ENCODE data around the gene FCRL4. TPM values are rescaled to one million over a fixed set of nuclear protein-coding genes. Genes with fewer than 3 reads are reported as not detected.

Gene FCRL4
- total and polyA plus RNA-seq, 2 donors (not counting 1 experiment from before 2014, with no cell fraction given) = 0.09 to 0.30 TPM

GRCh38 chr1:157596384-157596783 lies 1.5 kb downstream of the FCRL4 start:
- ATAC-seq (ENCODE audit: low read depth) (no peak), DNase-seq (no peak)
- Histone ChIP-seq H3K79me2 (ENCODE audit: control insufficient read depth, insufficient read depth, low read length) (no peaks in the 10 kb centered on the region), H3K9ac (ENCODE audit: low read length) (no peak overlapping the region), H3K27me3 (replicated peaks in 1 of 4; ENCODE audit: control extremely low read depth in 1 of 4, control insufficient read depth in 3 of 4, insufficient read depth in 4 of 4, low read length in 3 of 4) (peaks cover 0 to 22% (median 8%) of the 10 kb centered on the region in 4 experiments), H3K4me2 (replicated peaks; ENCODE audit: low read depth, low read length, poor library complexity, severe bottlenecking) (peak overlapping the region; percentile 45), H2AFZ (ENCODE audit: insufficient read depth, low read depth, low read length, poor library complexity, severe bottlenecking) (no peak overlapping the region), H3K4me1 (ENCODE audit: control insufficient read depth in 2 of 2, insufficient read depth in 2 of 2, low read length in 2 of 2) (peaks cover 38 to 41% of the 10 kb centered on the region in 2 donors), H3K27ac (ENCODE audit: low read length in 2 of 2) (no peak overlapping the region), H3K9me3 (ENCODE audit: control extremely low read depth in 1 of 3, control insufficient read depth in 2 of 3, insufficient read depth in 1 of 3, low read length in 2 of 3) (no peaks in the 10 kb centered on the region), H3K4me3 (ENCODE audit: control extremely low read depth in 1 of 5, extremely low read depth in 1 of 5, insufficient read depth in 1 of 5, low read depth in 2 of 5, low read length in 4 of 5) (no peak overlapping the region), H4K20me1 (ENCODE audit: control insufficient read depth, insufficient read depth, low read length, poor library complexity, severe bottlenecking) (no peaks in the 10 kb centered on the region), H3K36me3 (replicated peaks in 1 of 2; ENCODE audit: control extremely low read depth in 1 of 2, control insufficient read depth in 1 of 2, extremely low read depth in 1 of 2, insufficient read depth in 2 of 2, low read length in 1 of 2) (no peaks in the 10 kb centered on the region)
- ChIA-PET POLR2A (interaction anchor here (1.6 kb wide), 1 partner anchor 10 kb away, joined by 4 read pairs; no protein-coding TSS in a partner anchor), CTCF (interaction anchor here (0.8 to 3.4 kb wide), 7 partner anchors 10 to 394 kb away, joined by 3 to 31 read pairs (median 3); no protein-coding TSS in a partner anchor)
- WGBS (ENCODE audit: insufficient coverage) = 64% methylated on average over 3 of the region's 6 CpGs
- no peaks in the 10 kb centered on the region for H3K9me3 Mint-ChIP-seq (ENCODE audit: insufficient read depth)
- no peak overlapping the region for H3K27ac Mint-ChIP-seq
- peaks cover 10% of the 10 kb centered on the region for H3K27me3 Mint-ChIP-seq
- TF ChIP-seq EZH2 (IDR thresholded peaks at IDR 0.05; ENCODE audit: borderline replicate concordance, insufficient read depth, low read depth, low read length, poor library complexity, severe bottlenecking) (no peak), CTCF (IDR thresholded peaks at IDR 0.05) (no peak)
- peaks cover 41% of the 10 kb centered on the region for H3K4me1 Mint-ChIP-seq
- peak overlapping the region; percentile 63 for H3K4me3 Mint-ChIP-seq
- intact Hi-C loops (cut with micrococcal nuclease) = loop anchor here (5.0 kb wide), 1 partner anchor 36 kb away; no protein-coding TSS in a partner anchor

GRCh38 chr1:157595356-157595755 lies 2.5 kb downstream of the FCRL4 start:
- TF ChIP-seq CTCF (IDR thresholded peaks at IDR 0.05) = no peak
- TF ChIP-seq EZH2 (IDR thresholded peaks at IDR 0.05; ENCODE audit: borderline replicate concordance, insufficient read depth, low read depth, low read length, poor library complexity, severe bottlenecking) = no peak
- H3K4me2 ChIP-seq (replicated peaks; ENCODE audit: low read depth, low read length, poor library complexity, severe bottlenecking) = peak overlapping the region; percentile 45
- intact Hi-C loops (cut with micrococcal nuclease) = loop anchor here (5.0 kb wide), 1 partner anchor 37 kb away; no protein-coding TSS in a partner anchor
- H3K9me3 Mint-ChIP-seq (ENCODE audit: insufficient read depth) = no peaks in the 10 kb centered on the region
- peak; percentile 67 for DNase-seq
- peaks cover 38 to 41% of the 10 kb centered on the region in 2 donors for H3K4me1 ChIP-seq (ENCODE audit: control insufficient read depth in 2 of 2, insufficient read depth in 2 of 2, low read length in 2 of 2)
- H3K36me3 ChIP-seq (replicated peaks in 1 of 2; ENCODE audit: control extremely low read depth in 1 of 2, control insufficient read depth in 1 of 2, extremely low read depth in 1 of 2, insufficient read depth in 2 of 2, low read length in 1 of 2) = no peaks in the 10 kb centered on the region
- peaks cover 0 to 22% (median 8%) of the 10 kb centered on the region in 4 experiments for H3K27me3 ChIP-seq (replicated peaks in 1 of 4; ENCODE audit: control extremely low read depth in 1 of 4, control insufficient read depth in 3 of 4, insufficient read depth in 4 of 4, low read length in 3 of 4)
- H3K27me3 Mint-ChIP-seq = peaks cover 4% of the 10 kb centered on the region
- H3K9me3 ChIP-seq (ENCODE audit: control extremely low read depth in 1 of 3, control insufficient read depth in 2 of 3, insufficient read depth in 1 of 3, low read length in 2 of 3) = no peaks in the 10 kb centered on the region
- H4K20me1 ChIP-seq (ENCODE audit: control insufficient read depth, insufficient read depth, low read length, poor library complexity, severe bottlenecking) = no peaks in the 10 kb centered on the region
- CTCF ChIA-PET = interaction anchor here (0.7 to 3.4 kb wide), 12 partner anchors 9 to 439 kb away, joined by 3 to 31 read pairs (median 4); no protein-coding TSS in a partner anchor
- no peaks in the 10 kb centered on the region for H3K79me2 ChIP-seq (ENCODE audit: control insufficient read depth, insufficient read depth, low read length)
- no peak overlapping the region for H3K9ac ChIP-seq (ENCODE audit: low read length)
- H3K4me3 ChIP-seq (ENCODE audit: control extremely low read depth in 1 of 5, extremely low read depth in 1 of 5, insufficient read depth in 1 of 5, low read depth in 2 of 5, low read length in 4 of 5) = no peak overlapping the region
- peaks cover 41% of the 10 kb centered on the region for H3K4me1 Mint-ChIP-seq
- ATAC-seq (ENCODE audit: low read depth) = peak; percentile 80
- peak overlapping the region; percentile 12 for H3K27ac Mint-ChIP-seq
- WGBS (ENCODE audit: insufficient coverage) = 0% methylated on average over 1 of the region's 2 CpGs
- peak overlapping the region; percentile 44 for H3K4me3 Mint-ChIP-seq
- no peak overlapping the region for H2AFZ ChIP-seq (ENCODE audit: insufficient read depth, low read depth, low read length, poor library complexity, severe bottlenecking)
- POLR2A ChIA-PET = interaction anchor here (1.6 kb wide), 1 partner anchor 9 kb away, joined by 4 read pairs; no protein-coding TSS in a partner anchor
- H3K27ac ChIP-seq (ENCODE audit: low read length in 2 of 2) = no peak overlapping the region

Measured in B cell (primary cell).